ENCODE data around the gene RAD51AP1. TPM values are rescaled to one million over a fixed set of nuclear protein-coding genes. Genes with fewer than 3 reads are reported as not detected.

RAD51AP1 gene
- total RNA-seq, 1 donor from 2014 or later: 40.1 TPM

DNA sequence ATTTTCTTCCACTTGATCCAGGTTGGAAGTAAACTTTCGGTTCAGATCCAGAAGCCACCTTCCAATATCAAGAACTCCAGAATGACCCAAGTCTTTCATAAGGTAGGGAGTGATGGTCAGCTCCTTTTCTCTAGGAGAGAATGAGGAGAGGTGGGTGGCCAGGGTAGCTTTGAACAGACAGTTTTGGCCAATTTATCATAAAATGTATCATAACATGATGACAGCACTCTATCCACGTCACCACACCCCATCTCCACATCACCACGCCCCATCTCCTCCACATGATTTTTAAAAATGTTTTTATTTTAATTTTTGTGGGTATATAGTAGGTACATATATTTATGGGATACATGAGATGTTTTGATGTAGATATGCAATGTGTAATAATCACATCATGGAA is 50.2 kb downstream of the RAD51AP1 start:
- TF ChIP-seq, protein P1, sequence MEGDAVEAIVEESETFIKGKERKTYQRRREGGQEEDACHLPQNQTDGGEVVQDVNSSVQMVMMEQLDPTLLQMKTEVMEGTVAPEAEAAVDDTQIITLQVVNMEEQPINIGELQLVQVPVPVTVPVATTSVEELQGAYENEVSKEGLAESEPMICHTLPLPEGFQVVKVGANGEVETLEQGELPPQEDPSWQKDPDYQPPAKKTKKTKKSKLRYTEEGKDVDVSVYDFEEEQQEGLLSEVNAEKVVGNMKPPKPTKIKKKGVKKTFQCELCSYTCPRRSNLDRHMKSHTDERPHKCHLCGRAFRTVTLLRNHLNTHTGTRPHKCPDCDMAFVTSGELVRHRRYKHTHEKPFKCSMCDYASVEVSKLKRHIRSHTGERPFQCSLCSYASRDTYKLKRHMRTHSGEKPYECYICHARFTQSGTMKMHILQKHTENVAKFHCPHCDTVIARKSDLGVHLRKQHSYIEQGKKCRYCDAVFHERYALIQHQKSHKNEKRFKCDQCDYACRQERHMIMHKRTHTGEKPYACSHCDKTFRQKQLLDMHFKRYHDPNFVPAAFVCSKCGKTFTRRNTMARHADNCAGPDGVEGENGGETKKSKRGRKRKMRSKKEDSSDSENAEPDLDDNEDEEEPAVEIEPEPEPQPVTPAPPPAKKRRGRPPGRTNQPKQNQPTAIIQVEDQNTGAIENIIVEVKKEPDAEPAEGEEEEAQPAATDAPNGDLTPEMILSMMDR (IDR thresholded peaks at IDR 0.05; ENCODE audit: unreplicated experiment): no peak
- Mint-ChIP-seq H3K4me3 (ENCODE audit: low read depth) (no peak overlapping the region), H3K27ac (no peak overlapping the region), H3K9me3 (ENCODE audit: low read depth) (peaks cover 3% of the 10 kb centered on the region), H3K4me1 (ENCODE audit: low read depth) (no peaks in the 10 kb centered on the region), H3K27me3 (peaks cover 17% of the 10 kb centered on the region), H3K36me3 (ENCODE audit: insufficient read depth) (no peaks in the 10 kb centered on the region)
- no peak for DNase-seq (ENCODE audit: low spot score, unreplicated experiment)

DNA sequence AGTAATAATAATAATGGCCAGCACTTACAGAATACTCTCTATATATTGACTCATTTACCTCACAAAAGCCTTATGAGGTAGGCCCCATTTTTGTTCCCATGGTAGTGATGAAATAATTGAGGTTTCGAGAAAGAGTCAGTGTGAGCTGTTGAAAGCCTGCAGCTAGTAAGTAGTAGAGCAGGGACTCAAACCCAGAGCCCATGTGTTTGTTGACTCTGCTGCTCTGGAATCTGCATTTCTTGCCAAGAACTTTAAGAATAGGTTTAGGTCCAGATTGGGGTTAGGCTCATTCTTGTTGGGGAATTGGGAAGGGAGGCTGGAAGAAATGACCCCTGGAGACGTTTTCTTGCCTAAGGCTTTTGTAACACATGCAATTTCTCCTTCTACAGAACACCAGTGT is 51.3 kb downstream of the RAD51AP1 start:
- H3K9me3 Mint-ChIP-seq (ENCODE audit: low read depth): peaks cover 3% of the 10 kb centered on the region
- no peak overlapping the region for H3K4me3 Mint-ChIP-seq (ENCODE audit: low read depth)
- H3K36me3 Mint-ChIP-seq (ENCODE audit: insufficient read depth): no peaks in the 10 kb centered on the region
- H3K27ac Mint-ChIP-seq: no peak overlapping the region
- no peaks in the 10 kb centered on the region for H3K4me1 Mint-ChIP-seq (ENCODE audit: low read depth)
- TF ChIP-seq, protein P1 (IDR thresholded peaks at IDR 0.05; ENCODE audit: unreplicated experiment): no peak
- peaks cover 15% of the 10 kb centered on the region for H3K27me3 Mint-ChIP-seq
- DNase-seq (ENCODE audit: low spot score, unreplicated experiment): no peak

DNA sequence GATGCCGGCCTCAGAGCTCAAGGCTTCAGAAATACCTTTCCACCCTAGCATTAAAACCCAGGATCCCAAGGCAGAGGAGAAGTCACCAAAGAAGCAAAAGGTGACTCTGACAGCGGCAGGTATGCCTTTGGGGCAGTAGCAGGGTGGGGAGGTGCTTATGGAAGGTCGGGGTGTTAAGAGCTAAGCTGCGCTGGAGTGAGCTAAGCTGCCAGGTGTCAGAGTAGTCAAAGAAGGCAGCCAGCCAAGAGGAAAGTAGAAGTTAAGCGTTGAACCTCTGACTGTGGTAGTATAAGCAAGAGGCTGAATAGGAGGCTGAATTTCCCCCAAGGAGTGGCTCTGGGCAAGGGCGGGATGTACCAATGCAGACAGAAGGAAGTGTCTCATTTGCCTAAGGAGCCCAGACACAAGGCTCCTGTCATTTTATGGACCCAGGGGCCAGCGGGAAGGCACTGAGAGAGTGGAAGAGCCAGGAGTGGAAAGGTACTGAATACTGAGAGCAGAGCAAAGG is 52.5 kb downstream of the RAD51AP1 start:
- Mint-ChIP-seq H3K27me3 (peaks cover 19% of the 10 kb centered on the region), H3K4me1 (ENCODE audit: low read depth) (no peaks in the 10 kb centered on the region), H3K9me3 (ENCODE audit: low read depth) (peaks cover 3% of the 10 kb centered on the region), H3K27ac (no peak overlapping the region), H3K4me3 (ENCODE audit: low read depth) (no peak overlapping the region), H3K36me3 (ENCODE audit: insufficient read depth) (no peaks in the 10 kb centered on the region)
- DNase-seq (ENCODE audit: low spot score, unreplicated experiment): no peak
- TF ChIP-seq, protein P1 (IDR thresholded peaks at IDR 0.05; ENCODE audit: unreplicated experiment): no peak

DNA sequence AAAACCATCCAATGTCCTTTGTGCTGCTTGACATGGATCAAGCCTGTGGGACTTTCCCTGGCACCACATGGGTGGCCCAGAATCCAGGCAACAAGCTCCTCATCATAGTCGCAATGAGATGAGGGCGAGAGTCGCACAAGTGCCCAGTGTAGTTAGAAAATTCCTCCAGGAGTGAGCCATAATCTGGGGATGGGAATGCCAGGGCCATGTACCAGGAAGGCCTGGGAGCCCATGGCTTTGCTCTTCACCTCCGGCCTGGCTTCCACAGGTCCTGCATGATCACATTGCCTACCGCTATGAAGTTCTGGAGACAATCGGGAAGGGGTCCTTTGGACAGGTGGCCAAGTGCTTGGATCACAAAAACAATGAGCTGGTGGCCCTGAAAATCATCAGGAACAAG is 57.2 kb downstream of the RAD51AP1 start:
- H3K4me1 Mint-ChIP-seq (ENCODE audit: low read depth): no peaks in the 10 kb centered on the region
- TF ChIP-seq, protein P1 (IDR thresholded peaks at IDR 0.05; ENCODE audit: unreplicated experiment): no peak
- no peaks in the 10 kb centered on the region for H3K36me3 Mint-ChIP-seq (ENCODE audit: insufficient read depth)
- H3K27ac Mint-ChIP-seq: no peak overlapping the region
- H3K27me3 Mint-ChIP-seq: peaks cover 16% of the 10 kb centered on the region
- no peak overlapping the region for H3K4me3 Mint-ChIP-seq (ENCODE audit: low read depth)
- DNase-seq (ENCODE audit: low spot score, unreplicated experiment): no peak
- H3K9me3 Mint-ChIP-seq (ENCODE audit: low read depth): no peaks in the 10 kb centered on the region

DNA sequence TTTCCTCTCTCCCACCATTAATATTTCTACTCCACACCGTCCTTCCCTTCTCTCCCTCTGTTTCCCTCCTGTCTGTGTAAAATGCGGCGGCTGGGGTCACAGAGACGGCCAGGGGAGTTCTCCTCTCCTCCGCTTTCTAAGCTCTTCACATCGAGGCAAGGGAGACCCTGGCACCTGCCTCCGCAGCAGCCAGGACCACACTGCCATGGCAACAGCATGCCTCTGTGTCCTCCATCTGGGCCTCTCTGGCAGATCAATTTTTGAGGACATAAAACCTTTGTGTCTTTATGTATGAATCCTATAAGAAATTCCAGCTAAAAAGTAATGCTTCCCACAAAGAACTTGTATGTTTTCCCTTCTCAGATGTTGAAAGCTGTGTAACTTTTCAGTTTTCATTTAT is 64.7 kb downstream of the RAD51AP1 start:
- no peak overlapping the region for H3K4me3 Mint-ChIP-seq (ENCODE audit: low read depth)
- peaks cover 27% of the 10 kb centered on the region for H3K27me3 Mint-ChIP-seq
- DNase-seq (ENCODE audit: low spot score, unreplicated experiment): no peak
- TF ChIP-seq, protein P1 (IDR thresholded peaks at IDR 0.05; ENCODE audit: unreplicated experiment): no peak
- H3K9me3 Mint-ChIP-seq (ENCODE audit: low read depth): no peaks in the 10 kb centered on the region
- peaks cover 4% of the 10 kb centered on the region for H3K4me1 Mint-ChIP-seq (ENCODE audit: low read depth)
- no peaks in the 10 kb centered on the region for H3K36me3 Mint-ChIP-seq (ENCODE audit: insufficient read depth)
- no peak overlapping the region for H3K27ac Mint-ChIP-seq

Measured in progenitor cell of endocrine pancreas (in vitro differentiated cells).